Measurements from ENCODE around the gene SCN11A.

DNA sequence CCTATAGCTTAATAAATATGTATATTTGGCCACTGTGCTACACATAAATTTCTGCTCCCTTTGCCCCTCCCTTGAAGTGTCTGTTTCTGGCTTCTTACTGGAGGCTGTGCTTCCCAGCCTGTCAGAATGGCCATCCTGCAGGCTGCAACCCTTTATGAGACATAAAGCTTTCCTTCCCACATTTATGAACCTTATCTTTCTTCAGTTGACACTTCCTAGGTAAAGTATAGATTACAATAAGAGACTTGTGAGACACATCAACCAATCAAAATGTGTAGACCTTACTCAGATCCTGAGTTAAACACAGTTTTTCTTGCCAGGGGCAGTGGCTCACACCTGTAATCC lies 29.5 kb downstream of the SCN11A start:
- TF ChIP-seq, protein P1, sequence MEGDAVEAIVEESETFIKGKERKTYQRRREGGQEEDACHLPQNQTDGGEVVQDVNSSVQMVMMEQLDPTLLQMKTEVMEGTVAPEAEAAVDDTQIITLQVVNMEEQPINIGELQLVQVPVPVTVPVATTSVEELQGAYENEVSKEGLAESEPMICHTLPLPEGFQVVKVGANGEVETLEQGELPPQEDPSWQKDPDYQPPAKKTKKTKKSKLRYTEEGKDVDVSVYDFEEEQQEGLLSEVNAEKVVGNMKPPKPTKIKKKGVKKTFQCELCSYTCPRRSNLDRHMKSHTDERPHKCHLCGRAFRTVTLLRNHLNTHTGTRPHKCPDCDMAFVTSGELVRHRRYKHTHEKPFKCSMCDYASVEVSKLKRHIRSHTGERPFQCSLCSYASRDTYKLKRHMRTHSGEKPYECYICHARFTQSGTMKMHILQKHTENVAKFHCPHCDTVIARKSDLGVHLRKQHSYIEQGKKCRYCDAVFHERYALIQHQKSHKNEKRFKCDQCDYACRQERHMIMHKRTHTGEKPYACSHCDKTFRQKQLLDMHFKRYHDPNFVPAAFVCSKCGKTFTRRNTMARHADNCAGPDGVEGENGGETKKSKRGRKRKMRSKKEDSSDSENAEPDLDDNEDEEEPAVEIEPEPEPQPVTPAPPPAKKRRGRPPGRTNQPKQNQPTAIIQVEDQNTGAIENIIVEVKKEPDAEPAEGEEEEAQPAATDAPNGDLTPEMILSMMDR (IDR thresholded peaks at IDR 0.05 in 4 of 5, conservative IDR thresholded peaks at IDR 0.05 in 1 of 5) = no peak
- TF ChIP-seq POLR2A (IDR thresholded peaks at IDR 0.05) = no peak
